CD8-positive, alpha-beta memory T cell (primary cell): ENCODE data around the gene PTPN14. TPM values are rescaled to one million over a fixed set of nuclear protein-coding genes. Genes with fewer than 3 reads are reported as not detected.

Source experiments
- CTCF ChIA-PET: fragments of 350-600 bp; sonication (Branson Sonifier 250); formaldehyde crosslinking; loops from one replicate; lab custom pipeline; 2021; ENCODE audit warnings: antibody characterized with exemption; lab: Charles Lee
- POLR2A ChIA-PET: fragments of 350-600 bp; sonication (Branson Sonifier 250); formaldehyde crosslinking; loops from one replicate; lab custom pipeline; 2021; ENCODE audit warnings: antibody characterized with exemption; lab: Charles Lee
- DNase-seq, 5 donors: peaks; one replicate each; pipeline versions ENCODE4 v3.0.0 to v3.0.0-alpha.2; 2020 to 2022; ENCODE audit warnings: mixed read lengths in 1 of 5
- H3K27ac ChIP-seq: one replicate; pipeline ENCODE4 v1.7.0; 2013; ENCODE audit warnings: low read depth, mild to moderate bottlenecking, low read length, moderate library complexity
- H3K27me3 ChIP-seq: 2 replicates; pipeline ENCODE4 v1.7.0; 2013; ENCODE audit warnings: low read length, mild to moderate bottlenecking; ENCODE audit not compliant: insufficient read depth, poor library complexity, severe bottlenecking
- H3K36me3 ChIP-seq: 2 replicates; pipeline ENCODE4 v1.7.0; 2013; ENCODE audit warnings: mild to moderate bottlenecking, low read length, moderate library complexity; ENCODE audit not compliant: insufficient read depth
- H3K4me1 ChIP-seq: 2 replicates; pipeline ENCODE4 v1.7.0; 2013; ENCODE audit warnings: mild to moderate bottlenecking, low read length, moderate library complexity; ENCODE audit not compliant: insufficient read depth
- H3K4me3 ChIP-seq: 2 replicates; pipeline ENCODE4 v1.7.0; 2013; ENCODE audit warnings: mild to moderate bottlenecking, low read length
- H3K9me3 ChIP-seq: 2 replicates; pipeline ENCODE4 v1.7.0; 2013; ENCODE audit warnings: mild to moderate bottlenecking, low read length
- H3K27ac Mint-ChIP-seq, 8 donors: one replicate each; pipeline ENCODE4 v1.8.0; 2020 to 2021; ENCODE audit warnings: mixed read lengths in 8 of 8, mild to moderate bottlenecking in 6 of 8, inconsistent platforms in 3 of 8, moderate library complexity in 3 of 8
- H3K27me3 Mint-ChIP-seq, 2 donors: one replicate each; pipeline ENCODE4 v1.8.0; 2020 to 2021; ENCODE audit warnings: mixed read lengths in 2 of 2, mild to moderate bottlenecking in 1 of 2, moderate library complexity in 1 of 2
- H3K36me3 Mint-ChIP-seq, 3 donors: one replicate each; pipeline ENCODE4 v1.8.0; 2020 to 2021; ENCODE audit warnings: mixed read lengths in 3 of 3, inconsistent platforms in 1 of 3, mild to moderate bottlenecking in 1 of 3
- H3K4me1 Mint-ChIP-seq, 3 donors: one replicate each; pipeline ENCODE4 v1.8.0; 2020 to 2021; ENCODE audit warnings: mixed read lengths in 3 of 3, inconsistent platforms in 1 of 3, mild to moderate bottlenecking in 1 of 3
- H3K4me3 Mint-ChIP-seq, 7 donors: one replicate each; pipeline ENCODE4 v1.8.0; 2020 to 2021; ENCODE audit warnings: mixed read lengths in 7 of 7, mild to moderate bottlenecking in 6 of 7, moderate library complexity in 4 of 7, inconsistent platforms in 2 of 7
- H3K9me3 Mint-ChIP-seq, 5 donors: one replicate each; pipeline ENCODE4 v1.8.0; 2020 to 2022; ENCODE audit warnings: mixed read lengths in 5 of 5, mild to moderate bottlenecking in 3 of 5, moderate library complexity in 2 of 5, inconsistent platforms in 1 of 5
- polyA plus RNA-seq: library from polyadenylated mRNA; unstranded; fragments of 300-500 nt; fragmentation: Illumina TruSeq; gene quantifications from one replicate; pipeline ENCODE4 v1.2.3, GENCODE V29; 2021
- total RNA-seq, 2 experiments: library from RNA; stranded (reverse); gene quantifications; one replicate each; pipeline ENCODE4 v1.2.3, GENCODE V29; 2021

The PTPN14 gene
- total and polyA plus RNA-seq, 3 experiments from 2014 or later: 0.70 to 0.91 (median 0.79) TPM

DNA sequence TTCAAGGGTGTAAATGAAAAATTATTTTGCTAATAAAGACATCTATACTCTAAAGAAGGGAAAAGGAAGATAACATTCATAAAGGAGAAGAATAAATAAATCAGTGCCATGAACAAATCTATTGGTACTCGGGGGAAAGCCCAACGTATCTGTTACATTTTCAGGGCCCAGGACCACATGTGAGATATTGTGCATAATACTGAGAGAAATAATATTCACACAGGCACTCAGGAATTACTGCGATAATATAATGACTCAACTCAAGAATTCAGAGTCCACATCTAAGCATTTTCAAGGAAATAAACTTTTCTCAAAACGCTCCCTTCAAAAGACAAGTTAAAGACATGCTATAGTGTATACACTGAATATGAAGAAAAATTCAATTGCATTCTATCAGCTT, 161.7 kb downstream of the PTPN14 start:
- no peaks in the 10 kb centered on the region for H3K9me3 ChIP-seq
- no peak overlapping the region for H3K27ac ChIP-seq
- ChIA-PET POLR2A (no interaction called here), CTCF (interaction anchor here (0.7 to 1.2 kb wide), 2 partner anchors 14 to 45 kb away, joined by 3 read pairs; no protein-coding TSS in a partner anchor)
- H3K27me3 Mint-ChIP-seq: no peaks in the 10 kb centered on the region
- no peaks in the 10 kb centered on the region for H3K9me3 Mint-ChIP-seq
- no peaks in the 10 kb centered on the region for H3K36me3 Mint-ChIP-seq
- no peaks in the 10 kb centered on the region for H3K4me1 Mint-ChIP-seq
- H3K36me3 ChIP-seq: no peaks in the 10 kb centered on the region
- H3K4me3 Mint-ChIP-seq: no peak overlapping the region
- H3K27me3 ChIP-seq: no peaks in the 10 kb centered on the region
- DNase-seq: no peak
- H3K27ac Mint-ChIP-seq: no peak overlapping the region
- no peak overlapping the region for H3K4me3 ChIP-seq
- no peaks in the 10 kb centered on the region for H3K4me1 ChIP-seq

DNA sequence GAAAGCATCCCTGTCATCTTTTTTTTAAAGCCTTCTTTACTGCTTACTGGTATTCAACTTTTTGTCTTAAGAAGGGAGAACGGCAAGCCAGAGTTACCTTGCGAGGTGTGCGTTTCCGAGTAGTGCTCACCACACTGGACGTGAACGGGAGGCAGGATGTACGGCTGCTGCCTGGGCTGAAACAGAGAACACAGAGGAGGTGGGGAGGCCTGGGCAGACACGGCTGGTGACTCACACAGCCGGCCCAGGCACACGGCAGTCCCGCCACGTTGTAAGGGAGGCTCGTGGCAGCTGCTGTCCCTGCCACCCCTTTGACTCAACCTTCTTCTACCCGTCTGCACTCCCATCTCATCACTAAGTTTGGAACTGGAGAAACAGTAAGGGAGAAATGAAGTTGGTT, 164.7 kb downstream of the PTPN14 start:
- Histone ChIP-seq H3K27ac (no peak overlapping the region), H3K27me3 (no peaks in the 10 kb centered on the region), H3K4me1 (no peaks in the 10 kb centered on the region), H3K9me3 (no peaks in the 10 kb centered on the region), H3K4me3 (no peak overlapping the region), H3K36me3 (no peaks in the 10 kb centered on the region)
- CTCF ChIA-PET: no interaction called here
- Mint-ChIP-seq H3K4me3 (no peak overlapping the region), H3K27me3 (peaks cover 0 to 7% of the 10 kb centered on the region in 2 donors), H3K4me1 (no peaks in the 10 kb centered on the region), H3K9me3 (no peaks in the 10 kb centered on the region), H3K36me3 (no peaks in the 10 kb centered on the region), H3K27ac (peak overlapping the region in 1 of 8 donors; percentile 16)
- POLR2A ChIA-PET: no interaction called here
- no peak for DNase-seq

- DNase-seq: no peak
- peaks cover 0 to 7% of the 10 kb centered on the region in 2 donors for H3K27me3 Mint-ChIP-seq
- no peaks in the 10 kb centered on the region for H3K36me3 ChIP-seq
- H3K4me3 Mint-ChIP-seq: no peak overlapping the region
- no peaks in the 10 kb centered on the region for H3K4me1 ChIP-seq
- no peaks in the 10 kb centered on the region for H3K9me3 Mint-ChIP-seq
- H3K9me3 ChIP-seq: no peaks in the 10 kb centered on the region
- no peaks in the 10 kb centered on the region for H3K27me3 ChIP-seq
- H3K36me3 Mint-ChIP-seq: no peaks in the 10 kb centered on the region
- no peak overlapping the region for H3K27ac ChIP-seq
- CTCF ChIA-PET: no interaction called here
- POLR2A ChIA-PET: no interaction called here
- no peak overlapping the region for H3K4me3 ChIP-seq
- H3K4me1 Mint-ChIP-seq: no peaks in the 10 kb centered on the region
- H3K27ac Mint-ChIP-seq: no peak overlapping the region
These were observed 165.1 kb downstream of the PTPN14 start for GRCh38 chr1:214386333-214386732.

DNA sequence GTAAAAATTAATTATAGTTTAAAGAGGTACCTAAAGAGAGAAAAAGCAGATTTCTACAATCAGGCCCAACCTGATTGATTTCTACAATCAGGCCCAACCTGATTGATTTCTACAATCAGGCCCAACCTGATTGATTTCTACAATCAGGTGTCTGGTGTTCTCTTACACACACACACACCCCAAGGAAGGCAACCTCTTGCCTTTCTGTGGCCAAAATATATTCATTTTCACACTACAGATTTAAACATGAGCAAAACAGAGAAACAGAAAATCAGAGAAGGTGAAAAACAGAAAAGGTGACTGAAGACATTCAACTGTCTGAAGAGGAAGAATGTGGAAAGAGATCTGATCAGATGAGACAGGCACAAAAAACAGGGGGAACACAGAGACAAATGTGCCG, 166.0 kb downstream of the PTPN14 start:
- H3K4me1 ChIP-seq: no peaks in the 10 kb centered on the region
- Mint-ChIP-seq H3K36me3 (no peaks in the 10 kb centered on the region), H3K4me3 (no peak overlapping the region), H3K27ac (no peak overlapping the region), H3K27me3 (peaks cover 0 to 7% of the 10 kb centered on the region in 2 donors), H3K9me3 (no peaks in the 10 kb centered on the region), H3K4me1 (no peaks in the 10 kb centered on the region)
- H3K27ac ChIP-seq: no peak overlapping the region
- POLR2A ChIA-PET: no interaction called here
- CTCF ChIA-PET: no interaction called here
- DNase-seq: no peak
- H3K36me3 ChIP-seq: no peaks in the 10 kb centered on the region
- no peaks in the 10 kb centered on the region for H3K27me3 ChIP-seq
- H3K4me3 ChIP-seq: no peak overlapping the region
- H3K9me3 ChIP-seq: no peaks in the 10 kb centered on the region

- H3K36me3 ChIP-seq: no peaks in the 10 kb centered on the region
- H3K27me3 ChIP-seq: no peaks in the 10 kb centered on the region
- no peak overlapping the region for H3K4me3 Mint-ChIP-seq
- H3K27ac Mint-ChIP-seq: peak overlapping the region in 1 of 8 donors; percentile 24
- POLR2A ChIA-PET: no interaction called here
- no peak overlapping the region for H3K27ac ChIP-seq
- H3K9me3 ChIP-seq: no peaks in the 10 kb centered on the region
- H3K4me3 ChIP-seq: no peak overlapping the region
- H3K27me3 Mint-ChIP-seq: peaks cover 0 to 7% of the 10 kb centered on the region in 2 donors
- CTCF ChIA-PET: no interaction called here
- no peaks in the 10 kb centered on the region for H3K9me3 Mint-ChIP-seq
- no peak for DNase-seq
- no peaks in the 10 kb centered on the region for H3K36me3 Mint-ChIP-seq
- no peaks in the 10 kb centered on the region for H3K4me1 Mint-ChIP-seq
- H3K4me1 ChIP-seq: no peaks in the 10 kb centered on the region
These were observed 166.9 kb downstream of the PTPN14 start for GRCh38 chr1:214384373-214385079.

DNA sequence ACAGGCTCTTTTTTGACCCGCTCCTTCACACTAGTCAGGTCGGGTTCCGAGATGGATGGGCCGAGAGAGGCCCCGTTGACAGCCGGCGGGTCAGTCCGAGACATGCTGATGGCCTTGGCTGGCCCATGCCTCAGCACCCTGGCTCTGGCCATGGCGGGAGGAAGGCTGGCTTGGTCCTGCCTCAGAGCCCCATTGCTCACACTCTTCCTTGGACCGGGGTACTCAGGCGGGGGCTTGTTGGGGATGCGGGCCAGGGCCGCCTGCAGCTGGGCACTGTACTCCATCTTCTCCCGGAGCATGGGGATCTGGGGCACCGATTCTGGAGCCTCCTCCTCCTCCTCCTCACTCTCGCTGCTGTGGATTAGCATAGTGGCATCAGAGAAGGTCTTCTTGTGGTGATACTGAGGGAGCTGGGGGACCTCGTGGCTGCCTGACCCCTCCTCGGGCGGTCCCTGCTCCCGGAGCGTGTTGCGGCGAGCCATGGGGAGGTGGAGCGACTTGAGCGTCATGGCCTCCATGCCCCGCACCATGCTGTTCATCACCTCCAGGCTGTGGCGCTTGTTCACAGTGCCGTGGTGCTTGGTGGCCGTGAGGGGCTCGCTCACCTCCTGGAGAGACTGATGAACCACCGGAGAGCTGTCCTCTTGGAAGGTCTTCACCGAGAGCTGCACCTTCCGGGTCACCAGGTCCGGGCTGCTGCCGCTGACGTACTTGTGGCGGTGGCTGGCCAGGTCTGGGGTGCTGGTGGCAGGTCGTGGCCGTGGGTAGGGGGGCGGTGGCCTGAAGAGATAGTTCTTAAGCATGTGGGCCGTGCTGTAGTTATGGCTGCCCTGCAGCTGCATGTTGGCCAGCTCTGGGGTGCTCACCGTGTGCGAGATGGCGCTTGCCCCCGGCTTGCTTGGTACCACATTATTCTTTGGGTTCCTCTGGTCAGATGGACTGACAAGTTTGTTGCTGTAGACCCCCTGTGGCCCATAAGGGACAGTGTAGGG, 167.7 kb downstream of the PTPN14 start:
- peak overlapping the region in 1 of 8 donors; percentile 56 for H3K27ac Mint-ChIP-seq

GRCh38 chr1:214380986-214381695, 170.3 kb downstream of the PTPN14 start:
- Histone ChIP-seq H3K4me3 (no peak overlapping the region), H3K27ac (no peak overlapping the region), H3K9me3 (no peaks in the 10 kb centered on the region), H3K27me3 (no peaks in the 10 kb centered on the region), H3K4me1 (no peaks in the 10 kb centered on the region), H3K36me3 (no peaks in the 10 kb centered on the region)
- Mint-ChIP-seq H3K4me3 (no peak overlapping the region), H3K27me3 (peaks cover 0 to 7% of the 10 kb centered on the region in 2 donors), H3K36me3 (no peaks in the 10 kb centered on the region), H3K27ac (no peak overlapping the region), H3K9me3 (no peaks in the 10 kb centered on the region), H3K4me1 (no peaks in the 10 kb centered on the region)
- ChIA-PET POLR2A (no interaction called here), CTCF (no interaction called here)
- no peak for DNase-seq

More for the DNA sequence above, 167.7 kb downstream of the PTPN14 start:
- no peak overlapping the region for H3K27ac ChIP-seq
- ChIA-PET CTCF (no interaction called here), POLR2A (no interaction called here)
- no peaks in the 10 kb centered on the region for H3K36me3 ChIP-seq
- no peaks in the 10 kb centered on the region for H3K9me3 ChIP-seq
- H3K4me1 ChIP-seq: no peaks in the 10 kb centered on the region
- Mint-ChIP-seq H3K4me1 (no peaks in the 10 kb centered on the region), H3K4me3 (no peak overlapping the region), H3K36me3 (no peaks in the 10 kb centered on the region), H3K9me3 (no peaks in the 10 kb centered on the region), H3K27me3 (peaks cover 0 to 7% of the 10 kb centered on the region in 2 donors)
- H3K27me3 ChIP-seq: no peaks in the 10 kb centered on the region
- no peak for DNase-seq
- no peak overlapping the region for H3K4me3 ChIP-seq
